NB4 (cell line): Measurements from ENCODE around the gene C2CD5.

ENCODE experiments used
- MYC ChIP-seq: IDR thresholded peaks from 2 replicates; pipeline ENCODE4 v1.6.1; 2011; ENCODE audit warnings: low read depth, low read length
- POLR2A ChIP-seq: IDR thresholded peaks from 2 replicates; pipeline ENCODE4 v1.6.1; 2011; ENCODE audit warnings: mild to moderate bottlenecking; ENCODE audit not compliant: insufficient read length; ENCODE audit errors: extremely low read depth
- TF ChIP-seq, protein P1 (sequence below): IDR thresholded peaks from one replicate; pipeline ENCODE4 v1.5.1; 2012; ENCODE audit warnings: low read depth, low read length

DNA sequence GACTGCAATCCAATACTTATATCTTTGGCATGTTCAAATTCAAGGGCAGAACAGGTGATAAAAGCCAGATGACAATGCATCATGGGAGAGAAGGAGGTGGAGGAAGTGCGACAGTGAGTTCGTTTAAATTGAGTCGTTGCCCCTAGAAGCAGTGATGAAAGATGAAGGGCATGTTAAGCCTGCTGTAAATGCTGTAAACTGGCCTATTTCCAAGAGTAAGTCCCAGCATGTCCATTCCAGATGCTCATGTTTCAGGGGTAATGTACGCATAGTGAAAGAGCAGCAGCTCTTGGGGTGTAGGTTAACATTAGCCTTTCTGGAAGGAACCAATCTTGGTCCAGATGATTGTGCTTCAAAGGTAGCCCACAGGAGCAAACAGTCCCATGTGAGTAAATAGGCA lies 97.1 kb downstream of the C2CD5 start:
- TF ChIP-seq, protein P1, sequence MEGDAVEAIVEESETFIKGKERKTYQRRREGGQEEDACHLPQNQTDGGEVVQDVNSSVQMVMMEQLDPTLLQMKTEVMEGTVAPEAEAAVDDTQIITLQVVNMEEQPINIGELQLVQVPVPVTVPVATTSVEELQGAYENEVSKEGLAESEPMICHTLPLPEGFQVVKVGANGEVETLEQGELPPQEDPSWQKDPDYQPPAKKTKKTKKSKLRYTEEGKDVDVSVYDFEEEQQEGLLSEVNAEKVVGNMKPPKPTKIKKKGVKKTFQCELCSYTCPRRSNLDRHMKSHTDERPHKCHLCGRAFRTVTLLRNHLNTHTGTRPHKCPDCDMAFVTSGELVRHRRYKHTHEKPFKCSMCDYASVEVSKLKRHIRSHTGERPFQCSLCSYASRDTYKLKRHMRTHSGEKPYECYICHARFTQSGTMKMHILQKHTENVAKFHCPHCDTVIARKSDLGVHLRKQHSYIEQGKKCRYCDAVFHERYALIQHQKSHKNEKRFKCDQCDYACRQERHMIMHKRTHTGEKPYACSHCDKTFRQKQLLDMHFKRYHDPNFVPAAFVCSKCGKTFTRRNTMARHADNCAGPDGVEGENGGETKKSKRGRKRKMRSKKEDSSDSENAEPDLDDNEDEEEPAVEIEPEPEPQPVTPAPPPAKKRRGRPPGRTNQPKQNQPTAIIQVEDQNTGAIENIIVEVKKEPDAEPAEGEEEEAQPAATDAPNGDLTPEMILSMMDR = no peak
- TF ChIP-seq MYC (no peak), POLR2A (no peak)
